ENCODE results near the gene PTGR3. TPM values are rescaled to one million over a fixed set of nuclear protein-coding genes. Genes with fewer than 3 reads are reported as not detected.

The PTGR3 gene
- total and polyA plus RNA-seq, 2 of the 8 experiments (the other 6 are each of a cell fraction or from before 2014, with no cell fraction given), result 2.0 to 3.6 TPM

- no peaks in the 10 kb centered on the region for H3K36me3 ChIP-seq (ENCODE audit: control insufficient read depth in 2 of 4, insufficient read depth in 4 of 4, low read length in 3 of 4)
- H2BK15ac ChIP-seq (ENCODE audit: low read length), result no peak overlapping the region
- H4K5ac ChIP-seq (ENCODE audit: insufficient read length, low read depth, low read length), result no peak overlapping the region
- no peak overlapping the region for H3K4ac ChIP-seq (replicated peaks; ENCODE audit: insufficient read length, low read depth, low read length)
- CTCF ChIA-PET (ENCODE audit: partially characterized antibody), result no interaction called here
- H3K79me1 ChIP-seq (ENCODE audit: low read depth, low read length), result no peaks in the 10 kb centered on the region
- H4K20me1 ChIP-seq (replicated peaks in 1 of 2; ENCODE audit: control insufficient read depth in 1 of 2, insufficient read depth in 2 of 2, low read length in 2 of 2), result no peaks in the 10 kb centered on the region
- H3K56ac ChIP-seq (replicated peaks; ENCODE audit: insufficient read length, low read depth, low read length), result no peak overlapping the region
- H2BK12ac ChIP-seq (ENCODE audit: low read depth, low read length), result no peak overlapping the region
- no peak overlapping the region for H2AK5ac ChIP-seq (ENCODE audit: low read depth, low read length)
- no peak overlapping the region for H4K8ac ChIP-seq (ENCODE audit: extremely low read depth, insufficient read depth, low read length)
- no peak overlapping the region for H2BK120ac ChIP-seq (replicated peaks; ENCODE audit: low read depth, low read length)
- no peak overlapping the region for H3K4me2 ChIP-seq (ENCODE audit: insufficient read depth in 1 of 2, low read depth in 2 of 2, low read length in 2 of 2)
- DNase-seq (ENCODE audit: low read depth in 1 of 2, low spot score in 2 of 2), result no peak
- no peak overlapping the region for H3K4me3 ChIP-seq (ENCODE audit: extremely low read depth in 1 of 4, insufficient read depth in 2 of 4, low read depth in 3 of 4, low read length in 4 of 4)
- H3K27me3 ChIP-seq (replicated peaks in 1 of 4; ENCODE audit: control insufficient read depth in 3 of 4, extremely low read depth in 1 of 4, insufficient read depth in 3 of 4, low read length in 3 of 4), result no peaks in the 10 kb centered on the region
- 94% methylated on average over 7 of the region's 9 CpGs; no CpG with 5 or more reads in 1 of the 2 experiments for WGBS, 2 experiments (ENCODE audit: extremely low coverage in 1 of 2, insufficient coverage in 1 of 2, insufficient read length in 1 of 2, insufficient replicate concordance in 2 of 2, low coverage in 1 of 2, low lambda C conversion rate in 2 of 2, missing lambda C conversion rate in 1 of 2)
- no peak for FAIRE-seq
- H3K23me2 ChIP-seq (ENCODE audit: low read depth, low read length), result no peaks in the 10 kb centered on the region
- H2BK20ac ChIP-seq (ENCODE audit: low read length), result no peak overlapping the region
- no peak overlapping the region for H3K18ac ChIP-seq (ENCODE audit: extremely low read depth, low read length)
- no peak overlapping the region for H3K14ac ChIP-seq (ENCODE audit: insufficient read length)
- 0 out of 7 replicates have a peak, but pooled peaks cover 0 to 2% (median 0%) of the 10 kb centered on the region in 4 experiments for H3K4me1 ChIP-seq (replicated peaks in 1 of 4; ENCODE audit: control insufficient read depth in 3 of 4, insufficient read depth in 4 of 4, low read length in 3 of 4)
- no peak overlapping the region for H3K27ac ChIP-seq (ENCODE audit: low read depth, low read length)
- TF ChIP-seq SRF (IDR thresholded peaks at IDR 0.05; ENCODE audit: low read depth, low read length) (no peak), RAD21 (IDR thresholded peaks at IDR 0.05 in 1 of 2, conservative IDR thresholded peaks at IDR 0.05 in 1 of 2; ENCODE audit: low read depth in 2 of 2, low read length in 2 of 2) (no peak), BRCA1 (IDR thresholded peaks at IDR 0.05; ENCODE audit: low read depth, low read length) (no peak), JUND (IDR thresholded peaks at IDR 0.05; ENCODE audit: low read length) (no peak)
- POLR2A ChIA-PET (ENCODE audit: partially characterized antibody), result no interaction called here
- no peak overlapping the region for H4K91ac ChIP-seq (replicated peaks; ENCODE audit: insufficient read length, low read length)
- H3K79me2 ChIP-seq (ENCODE audit: control insufficient read depth in 1 of 2, insufficient read depth in 2 of 2, low read length in 2 of 2), result no peaks in the 10 kb centered on the region
- H3K23ac ChIP-seq (ENCODE audit: insufficient read length), result no peak overlapping the region
- no peak overlapping the region for H2BK5ac ChIP-seq (ENCODE audit: low read depth, low read length)
- H3K9ac ChIP-seq (replicated peaks in 1 of 4; ENCODE audit: extremely low read depth in 1 of 4, low read depth in 3 of 4, low read length in 3 of 4), result no peak overlapping the region
- H3K9me3 ChIP-seq (ENCODE audit: insufficient read depth in 2 of 2, low read depth in 1 of 2, low read length in 1 of 2), result peaks cover 0 to 3% of the 10 kb centered on the region in 2 experiments; a peak in 1 of 4 replicates
- H2AFZ ChIP-seq (ENCODE audit: low read length), result peak overlapping the region; percentile 39; the same call in 1 of the 2 replicates
Observed at GRCh38 chr18:75159238-75159518, 49.8 kb downstream of the PTGR3 start.

Other genes starting within 250 kb of the PTGR3 start
- gene TSHZ1, start 1.7 kb upstream of the PTGR3 start, total RNA-seq (2021; fragmentation: NEBNext Ultra II Directional; extraction: Animal tissue kit (Norgen Biotek cat#: 25700)), result 0.25 and 0.32 TPM in 2 replicates
- gene TSHZ1, start 1.7 kb upstream of the PTGR3 start, polyA plus RNA-seq (2011; rRNA removed), result 0.03 and 0.06 TPM in 2 replicates
- not detected in 2 replicates for gene SMIM21, start 218.6 kb upstream of the PTGR3 start, total RNA-seq (2021; fragmentation: NEBNext Ultra II Directional; extraction: Animal tissue kit (Norgen Biotek cat#: 25700))
- gene SMIM21, start 218.6 kb upstream of the PTGR3 start, polyA plus RNA-seq (2011; rRNA removed), result not detected in 2 replicates

All from H1 (cell line).